Measurements from ENCODE around the gene OR2H2.
A peak's percentile ranks its signal among the peaks of the same experiment; 100 is the strongest.

The OR2H2 gene

GRCh38 chr6:29553268-29554057 is 31.5 kb upstream of the OR2H2 start (continued):
- TF ChIP-seq KLF17 (tag by site-specific recombination; IDR thresholded peaks at IDR 0.05) (no peak), ZNF768 (tag by site-specific recombination; IDR thresholded peaks at IDR 0.05) (no peak), TSHZ1 (tag by site-specific recombination; IDR thresholded peaks at IDR 0.05; ENCODE audit: borderline replicate concordance) (no peak), ZNF571 (tag by site-specific recombination; IDR thresholded peaks at IDR 0.05) (no peak), ZBTB44 (tag by site-specific recombination; IDR thresholded peaks at IDR 0.05) (no peak), ZNF24 (tag by site-specific recombination; IDR thresholded peaks at IDR 0.05) (no peak), ZNF114 (tag by site-specific recombination; IDR thresholded peaks at IDR 0.05) (no peak), ZNF121 (tag by site-specific recombination; IDR thresholded peaks at IDR 0.05) (peak; percentile 20; the same call in 1 of the 2 replicates), ZNF350 (tag by site-specific recombination; IDR thresholded peaks at IDR 0.05) (no peak), ZNF175 (tag by site-specific recombination; IDR thresholded peaks at IDR 0.05) (no peak), ZNF549 (tag by site-specific recombination; IDR thresholded peaks at IDR 0.05) (no peak), ATF2 (tag by site-specific recombination; IDR thresholded peaks at IDR 0.05; ENCODE audit: low read depth) (no peak), ZFP69B (tag by site-specific recombination; IDR thresholded peaks at IDR 0.05) (peak; percentile 61), ZNF777 (tag by site-specific recombination; IDR thresholded peaks at IDR 0.05; ENCODE audit: borderline replicate concordance) (peak; percentile 61), ZNF501 (tag by site-specific recombination; IDR thresholded peaks at IDR 0.05) (peak; percentile 75; the same call in 1 of the 2 replicates), ZNF302 (tag by site-specific recombination; IDR thresholded peaks at IDR 0.05; ENCODE audit: low read depth) (no peak), ZNF580 (tag by site-specific recombination; IDR thresholded peaks at IDR 0.05) (no peak), OVOL3 (tag by site-specific recombination; IDR thresholded peaks at IDR 0.05) (no peak)
- TF ChIP-seq, protein P1, sequence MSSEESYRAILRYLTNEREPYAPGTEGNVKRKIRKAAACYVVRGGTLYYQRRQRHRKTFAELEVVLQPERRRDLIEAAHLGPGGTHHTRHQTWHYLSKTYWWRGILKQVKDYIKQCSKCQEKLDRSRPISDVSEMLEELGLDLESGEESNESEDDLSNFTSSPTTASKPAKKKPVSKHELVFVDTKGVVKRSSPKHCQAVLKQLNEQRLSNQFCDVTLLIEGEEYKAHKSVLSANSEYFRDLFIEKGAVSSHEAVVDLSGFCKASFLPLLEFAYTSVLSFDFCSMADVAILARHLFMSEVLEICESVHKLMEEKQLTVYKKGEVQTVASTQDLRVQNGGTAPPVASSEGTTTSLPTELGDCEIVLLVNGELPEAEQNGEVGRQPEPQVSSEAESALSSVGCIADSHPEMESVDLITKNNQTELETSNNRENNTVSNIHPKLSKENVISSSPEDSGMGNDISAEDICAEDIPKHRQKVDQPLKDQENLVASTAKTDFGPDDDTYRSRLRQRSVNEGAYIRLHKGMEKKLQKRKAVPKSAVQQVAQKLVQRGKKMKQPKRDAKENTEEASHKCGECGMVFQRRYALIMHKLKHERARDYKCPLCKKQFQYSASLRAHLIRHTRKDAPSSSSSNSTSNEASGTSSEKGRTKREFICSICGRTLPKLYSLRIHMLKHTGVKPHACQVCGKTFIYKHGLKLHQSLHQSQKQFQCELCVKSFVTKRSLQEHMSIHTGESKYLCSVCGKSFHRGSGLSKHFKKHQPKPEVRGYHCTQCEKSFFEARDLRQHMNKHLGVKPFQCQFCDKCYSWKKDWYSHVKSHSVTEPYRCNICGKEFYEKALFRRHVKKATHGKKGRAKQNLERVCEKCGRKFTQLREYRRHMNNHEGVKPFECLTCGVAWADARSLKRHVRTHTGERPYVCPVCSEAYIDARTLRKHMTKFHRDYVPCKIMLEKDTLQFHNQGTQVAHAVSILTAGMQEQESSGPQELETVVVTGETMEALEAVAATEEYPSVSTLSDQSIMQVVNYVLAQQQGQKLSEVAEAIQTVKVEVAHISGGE (tag by site-specific recombination; conservative IDR thresholded peaks at IDR 0.05; ENCODE audit: low read depth), result no peak
- TF ChIP-seq, protein P2, sequence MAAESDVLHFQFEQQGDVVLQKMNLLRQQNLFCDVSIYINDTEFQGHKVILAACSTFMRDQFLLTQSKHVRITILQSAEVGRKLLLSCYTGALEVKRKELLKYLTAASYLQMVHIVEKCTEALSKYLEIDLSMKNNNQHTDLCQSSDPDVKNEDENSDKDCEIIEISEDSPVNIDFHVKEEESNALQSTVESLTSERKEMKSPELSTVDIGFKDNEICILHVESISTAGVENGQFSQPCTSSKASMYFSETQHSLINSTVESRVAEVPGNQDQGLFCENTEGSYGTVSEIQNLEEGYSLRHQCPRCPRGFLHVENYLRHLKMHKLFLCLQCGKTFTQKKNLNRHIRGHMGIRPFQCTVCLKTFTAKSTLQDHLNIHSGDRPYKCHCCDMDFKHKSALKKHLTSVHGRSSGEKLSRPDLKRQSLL (tag by site-specific recombination; IDR thresholded peaks at IDR 0.05), result 0 out of 2 replicates have a peak, but pooled peaks have one; percentile 29
- TF ChIP-seq, protein P3, sequence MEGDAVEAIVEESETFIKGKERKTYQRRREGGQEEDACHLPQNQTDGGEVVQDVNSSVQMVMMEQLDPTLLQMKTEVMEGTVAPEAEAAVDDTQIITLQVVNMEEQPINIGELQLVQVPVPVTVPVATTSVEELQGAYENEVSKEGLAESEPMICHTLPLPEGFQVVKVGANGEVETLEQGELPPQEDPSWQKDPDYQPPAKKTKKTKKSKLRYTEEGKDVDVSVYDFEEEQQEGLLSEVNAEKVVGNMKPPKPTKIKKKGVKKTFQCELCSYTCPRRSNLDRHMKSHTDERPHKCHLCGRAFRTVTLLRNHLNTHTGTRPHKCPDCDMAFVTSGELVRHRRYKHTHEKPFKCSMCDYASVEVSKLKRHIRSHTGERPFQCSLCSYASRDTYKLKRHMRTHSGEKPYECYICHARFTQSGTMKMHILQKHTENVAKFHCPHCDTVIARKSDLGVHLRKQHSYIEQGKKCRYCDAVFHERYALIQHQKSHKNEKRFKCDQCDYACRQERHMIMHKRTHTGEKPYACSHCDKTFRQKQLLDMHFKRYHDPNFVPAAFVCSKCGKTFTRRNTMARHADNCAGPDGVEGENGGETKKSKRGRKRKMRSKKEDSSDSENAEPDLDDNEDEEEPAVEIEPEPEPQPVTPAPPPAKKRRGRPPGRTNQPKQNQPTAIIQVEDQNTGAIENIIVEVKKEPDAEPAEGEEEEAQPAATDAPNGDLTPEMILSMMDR (tag by site-specific recombination; IDR thresholded peaks at IDR 0.05), result peak; percentile 95
- TF ChIP-seq, protein P4, sequence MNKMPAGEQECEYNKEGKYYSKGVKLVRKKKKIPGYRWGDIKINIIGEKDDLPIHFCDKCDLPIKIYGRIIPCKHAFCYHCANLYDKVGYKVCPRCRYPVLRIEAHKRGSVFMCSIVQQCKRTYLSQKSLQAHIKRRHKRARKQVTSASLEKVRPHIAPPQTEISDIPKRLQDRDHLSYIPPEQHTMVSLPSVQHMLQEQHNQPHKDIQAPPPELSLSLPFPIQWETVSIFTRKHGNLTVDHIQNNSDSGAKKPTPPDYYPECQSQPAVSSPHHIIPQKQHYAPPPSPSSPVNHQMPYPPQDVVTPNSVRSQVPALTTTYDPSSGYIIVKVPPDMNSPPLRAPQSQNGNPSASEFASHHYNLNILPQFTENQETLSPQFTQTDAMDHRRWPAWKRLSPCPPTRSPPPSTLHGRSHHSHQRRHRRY (tag by site-specific recombination; IDR thresholded peaks at IDR 0.05), result no peak
